H9 (cell line): ENCODE data around the gene TEAD2. TPM values are rescaled to one million over a fixed set of nuclear protein-coding genes. Genes with fewer than 3 reads are reported as not detected.

Source experiments
- DNase-seq: peaks from one replicate; pipeline ENCODE4 v3.0.0-alpha.2; 2017
- H2AFZ ChIP-seq: one replicate; pipeline ENCODE4 v1.6.1; 2013; ENCODE audit warnings: mild to moderate bottlenecking, low read length, control low read depth, moderate library complexity
- H2AK5ac ChIP-seq: 2 replicates; pipeline ENCODE4 v1.6.1; 2013; ENCODE audit warnings: low read length, control low read depth, mixed read lengths; ENCODE audit not compliant: insufficient read length
- H2BK120ac ChIP-seq: one replicate; pipeline ENCODE4 v1.6.1; 2013; ENCODE audit warnings: low read depth, mild to moderate bottlenecking, low read length, control low read depth, inconsistent platforms; ENCODE audit not compliant: poor library complexity, severe bottlenecking
- H2BK12ac ChIP-seq: 2 replicates; pipeline ENCODE4 v1.6.1; 2013; ENCODE audit warnings: low read length, control low read depth, mixed read lengths, low read depth; ENCODE audit not compliant: insufficient read length
- H2BK15ac ChIP-seq: 2 replicates; pipeline ENCODE4 v1.6.1; 2013; ENCODE audit warnings: low read depth, low read length, control low read depth
- H2BK20ac ChIP-seq: one replicate; pipeline ENCODE4 v1.6.1; 2013; ENCODE audit warnings: low read depth, mild to moderate bottlenecking, low read length, control low read depth, inconsistent platforms; ENCODE audit not compliant: poor library complexity, severe bottlenecking
- H2BK5ac ChIP-seq: 2 replicates; pipeline ENCODE4 v1.6.1; 2013; ENCODE audit warnings: low read length, control low read depth, mixed read lengths; ENCODE audit not compliant: insufficient read length
- H3K14ac ChIP-seq: 2 replicates; pipeline ENCODE4 v1.6.1; 2013; ENCODE audit warnings: low read length, control low read depth; ENCODE audit not compliant: insufficient read depth
- H3K18ac ChIP-seq: 2 replicates; pipeline ENCODE4 v1.6.1; 2013; ENCODE audit warnings: low read depth, mild to moderate bottlenecking, mixed read lengths, low read length, control low read depth; ENCODE audit not compliant: insufficient read length
- H3K23ac ChIP-seq: 2 replicates; pipeline ENCODE4 v1.6.1; 2013; ENCODE audit warnings: low read length, control low read depth, mixed read lengths, low read depth; ENCODE audit not compliant: insufficient read length
- H3K23me2 ChIP-seq: 2 replicates; pipeline ENCODE4 v1.6.1; 2013; ENCODE audit warnings: low read depth, mild to moderate bottlenecking, mixed read lengths, low read length, control low read depth; ENCODE audit not compliant: insufficient read length, poor library complexity, severe bottlenecking
- H3K27ac ChIP-seq: 2 replicates; pipeline ENCODE4 v1.5.1; 2013; ENCODE audit warnings: low read length, control low read depth, mixed read lengths, low read depth; ENCODE audit not compliant: insufficient read length
- H3K27me3 ChIP-seq: 2 replicates; pipeline ENCODE4 v1.6.1; 2013; ENCODE audit warnings: low read length, control low read depth, inconsistent platforms; ENCODE audit not compliant: insufficient read depth
- H3K4ac ChIP-seq: 2 replicates; pipeline ENCODE4 v1.6.1; 2013; ENCODE audit warnings: low read depth, mild to moderate bottlenecking, control low read depth, inconsistent platforms, low read length, moderate library complexity
- H3K4me1 ChIP-seq: 2 replicates; pipeline ENCODE4 v1.6.1; 2013; ENCODE audit warnings: low read length, control low read depth, inconsistent platforms; ENCODE audit not compliant: insufficient read depth
- H3K4me2 ChIP-seq: 2 replicates; pipeline ENCODE4 v1.6.1; 2013; ENCODE audit warnings: low read length, control low read depth, mixed read lengths; ENCODE audit not compliant: insufficient read length, insufficient read depth
- H3K56ac ChIP-seq: 2 replicates; pipeline ENCODE4 v1.6.1; 2013; ENCODE audit warnings: low read depth, mild to moderate bottlenecking, mixed read lengths, low read length, control low read depth; ENCODE audit not compliant: insufficient read length
- H3K79me1 ChIP-seq: 2 replicates; pipeline ENCODE4 v1.6.1; 2013; ENCODE audit warnings: low read depth, mild to moderate bottlenecking, moderate library complexity, low read length, control low read depth, inconsistent platforms; ENCODE audit not compliant: insufficient read depth, poor library complexity, severe bottlenecking
- H3K79me2 ChIP-seq: 2 replicates; pipeline ENCODE4 v1.6.1; 2013; ENCODE audit warnings: low read length, control low read depth, inconsistent platforms; ENCODE audit not compliant: insufficient read depth
- H3K9ac ChIP-seq: 2 replicates; pipeline ENCODE4 v1.6.1; 2013; ENCODE audit warnings: low read length, control low read depth, mixed read lengths; ENCODE audit not compliant: insufficient read length; ENCODE audit errors: extremely low read depth
- H3K9me3 ChIP-seq: one replicate; pipeline ENCODE4 v1.6.1; 2013; ENCODE audit warnings: low read depth, low read length, inconsistent platforms; ENCODE audit not compliant: control insufficient read depth
- H3T11ph ChIP-seq: one replicate; pipeline ENCODE4 v1.6.1; 2013; ENCODE audit warnings: mild to moderate bottlenecking, low read length, control low read depth, inconsistent platforms
- H4K20me1 ChIP-seq: one replicate; pipeline ENCODE4 v1.6.1; 2013; ENCODE audit not compliant: control insufficient read depth, insufficient read length, insufficient read depth
- H4K5ac ChIP-seq: 2 replicates; pipeline ENCODE4 v1.6.1; 2013; ENCODE audit warnings: low read depth, mild to moderate bottlenecking, mixed read lengths, low read length, control low read depth; ENCODE audit not compliant: insufficient read length
- H4K8ac ChIP-seq: replicated peaks from 2 replicates; pipeline ENCODE4 v1.6.1; 2013; ENCODE audit warnings: low read length, control low read depth, mixed read lengths, low read depth; ENCODE audit not compliant: insufficient read length
- H4K91ac ChIP-seq: 2 replicates; pipeline ENCODE4 v1.6.1; 2013; ENCODE audit warnings: low read depth, mild to moderate bottlenecking, moderate library complexity, mixed read lengths, low read length, control low read depth; ENCODE audit not compliant: insufficient read length
- H3K27ac Mint-ChIP-seq, 3 experiments: 2 replicates in 2 of 3; 3 replicates in 1 of 3; pipeline ENCODE4 v1.8.0; 2020 to 2021; ENCODE audit warnings: mixed read lengths in 3 of 3, mild to moderate bottlenecking in 1 of 3, moderate library complexity in 1 of 3
- H3K27me3 Mint-ChIP-seq: 2 replicates; pipeline ENCODE4 v1.8.0; 2021; ENCODE audit warnings: low read depth, mild to moderate bottlenecking, moderate library complexity, mixed read lengths
- H3K36me3 Mint-ChIP-seq, 3 experiments: 2 replicates in 2 of 3; 3 replicates in 1 of 3; pipeline ENCODE4 v1.8.0; 2020 to 2021; ENCODE audit warnings: low read depth in 3 of 3, mixed read lengths in 3 of 3; ENCODE audit not compliant: insufficient read depth in 1 of 3
- H3K4me1 Mint-ChIP-seq, 2 experiments: 2 replicates each; pipeline ENCODE4 v1.8.0; 2020; ENCODE audit warnings: mixed read lengths in 2 of 2
- H3K4me3 Mint-ChIP-seq, 2 experiments: 2 replicates in 1 of 2; 3 replicates in 1 of 2; pipeline ENCODE4 v1.8.0; 2020 to 2021; ENCODE audit warnings: mild to moderate bottlenecking in 2 of 2, mixed read lengths in 2 of 2, moderate library complexity in 1 of 2
- H3K9me3 Mint-ChIP-seq, 2 experiments: 2 replicates in 1 of 2; 3 replicates in 1 of 2; pipeline ENCODE4 v1.8.0; 2020; ENCODE audit warnings: mild to moderate bottlenecking in 2 of 2, mixed read lengths in 2 of 2, moderate library complexity in 1 of 2
- CTCF ChIP-seq: fragments of 200-600 bp; sonication (generic); conservative IDR thresholded peaks from 3 replicates; pipeline ENCODE4 v1.8.0; 2021; ENCODE audit warnings: antibody characterized with exemption, mild to moderate bottlenecking
- WGBS: extraction: QIAGEN DNeasy Blood & Tissue Kit; methylation state at CpG from one replicate; pipeline ENCODE4 v1.1.7; 2013; ENCODE audit warnings: missing lambda C conversion rate, low lambda C conversion rate, mixed read lengths; ENCODE audit not compliant: insufficient read length; ENCODE audit errors: extremely low coverage; 5-methylcytosine and 5-hydroxymethylcytosine counted together
- long read RNA-seq: library from polyadenylated mRNA; unstranded; transcript quantifications from one replicate; pipeline ENCODE4 v2.0.0, GENCODE V29; 2020
- total RNA-seq: library from RNA; stranded (reverse); gene quantifications from 2 replicates; pipeline ENCODE4 v1.2.1, GENCODE V29; 2021

TEAD2 gene
- total RNA-seq: 118 and 126 TPM in 2 replicates
- long read RNA-seq, partial matches to known transcripts: 17 of 41 reads
- long read RNA-seq, other reads (novel, unspliced or antisense): 19 of 41 reads

- Histone ChIP-seq H2BK12ac (peak within 1 kb of the TSS; percentile 79), H3K23me2 (peaks cover 8% of the 10 kb centered on the region), H3K56ac (no peak within 1 kb of the TSS), H2BK20ac (no peak within 1 kb of the TSS), H4K5ac (peak within 1 kb of the TSS; percentile 49), H3K9me3 (no peaks in the 10 kb centered on the region), H3K4me1 (no peaks in the 10 kb centered on the region; the same call in 1 of the 2 replicates), H4K8ac (no peak within 1 kb of the TSS), H3K23ac (no peak within 1 kb of the TSS), H3K27ac (no peak within 1 kb of the TSS), H4K20me1 (no peaks in the 10 kb centered on the region), H3K9ac (peak within 1 kb of the TSS; percentile 96), H2BK5ac (peak within 1 kb of the TSS; percentile 58), H2BK120ac (peak within 1 kb of the TSS; percentile 94), H3K14ac (peak within 1 kb of the TSS; percentile 98), H2AK5ac (no peak within 1 kb of the TSS), H2BK15ac (no peak within 1 kb of the TSS; the same call in 1 of the 2 replicates), H3K79me1 (peaks cover 6% of the 10 kb centered on the region), H3K18ac (peak within 1 kb of the TSS; percentile 99), H3K4me2 (peak within 1 kb of the TSS; percentile 96), H4K91ac (peak within 1 kb of the TSS; percentile 95), H3K4ac (peak within 1 kb of the TSS; percentile 100), H3T11ph (peak within 1 kb of the TSS; percentile 93), H3K27me3 (no peaks in the 10 kb centered on the region), H3K79me2 (peaks cover 6% of the 10 kb centered on the region; the same call in 1 of the 2 replicates), H2AFZ (no peak within 1 kb of the TSS)
- H3K27me3 Mint-ChIP-seq: peaks cover 3% of the 10 kb centered on the region
- no peak within 1 kb of the TSS for H3K4me3 Mint-ChIP-seq
- peak within 1 kb of the TSS; percentile 97 to 98 (median 98); a peak in 6 of 7 replicates for H3K27ac Mint-ChIP-seq
- no peaks in the 10 kb centered on the region for H3K9me3 Mint-ChIP-seq
- H3K36me3 Mint-ChIP-seq: peaks cover 19 to 27% (median 23%) of the 10 kb centered on the region in 3 experiments; a peak in 6 of 7 replicates
- TF ChIP-seq CTCF: no peak
- peaks cover 4 to 20% of the 10 kb centered on the region in 2 experiments for H3K4me1 Mint-ChIP-seq
- peak; percentile 81 for DNase-seq
- no CpG with 5 or more reads among the region's 52 CpGs for WGBS
Measured at GRCh38 chr19:49362048-49362928, at the start of gene TEAD2. TEAD2 (minus strand) TSS chr19:49362416; CDS start chr19:49360075, 2,341 bp downstream.
